Fibroblast of peridontal ligament (primary cell): ENCODE results near the gene BRAP.
"Not testable (repeated sequence)": the region's sequence is repeated elsewhere in the genome, so short reads cannot be mapped to it uniquely, and the experiment has no call there.

Experiments used
- DNase-seq: peaks from one replicate; pipeline ENCODE4 v3.0.0-alpha.2; 2010; ENCODE audit errors: extremely low read depth

BRAP gene

GRCh38 chr12:111685811-111686573 lies at the start of gene BRAP, which contains the start of gene ACAD10:
Gene BRAP (minus strand): TSS chr12:111685956. CDS start chr12:111685792, 164 bp downstream.
Gene ACAD10 (plus strand): TSS chr12:111686053. CDS start chr12:111692710, 6,657 bp downstream.
- peak; percentile 91 for DNase-seq

- DNase-seq: no peak
Observed at GRCh38 chr12:111733340-111733915, 47.7 kb upstream of the BRAP start.

GRCh38 chr12:111732786-111733185 lies 47.0 kb upstream of the BRAP start:
- DNase-seq: no peak

- no peak for DNase-seq
Observed at GRCh38 chr12:111730420-111730819, 44.7 kb upstream of the BRAP start.

GRCh38 chr12:111728795-111729194 lies 43.0 kb upstream of the BRAP start:
- DNase-seq: no peak

GRCh38 chr12:111723646-111724360 lies 38.0 kb upstream of the BRAP start:
- DNase-seq: not testable (repeated sequence)

GRCh38 chr12:111720457-111720856 lies 34.7 kb upstream of the BRAP start:
- no peak for DNase-seq

- DNase-seq: not testable (repeated sequence)
Observed at GRCh38 chr12:111719316-111719715, 33.6 kb upstream of the BRAP start.

GRCh38 chr12:111715279-111715678 lies 29.5 kb upstream of the BRAP start:
- no peak for DNase-seq

GRCh38 chr12:111706145-111706544 lies 20.4 kb upstream of the BRAP start:
- no peak for DNase-seq

GRCh38 chr12:111705672-111706071 lies 19.9 kb upstream of the BRAP start:
- no peak for DNase-seq

GRCh38 chr12:111699962-111700361 lies 14.2 kb upstream of the BRAP start:
- no peak for DNase-seq

- no peak for DNase-seq
Observed at GRCh38 chr12:111693818-111694217, 8.1 kb upstream of the BRAP start.

- DNase-seq: no peak
Observed at GRCh38 chr12:111692575-111693210, 6.9 kb upstream of the BRAP start.

GRCh38 chr12:111691262-111691661 lies 5.5 kb upstream of the BRAP start:
- no peak for DNase-seq

- no peak for DNase-seq
Observed at GRCh38 chr12:111687952-111688351, 2.2 kb upstream of the BRAP start.

- DNase-seq: no peak
Observed at GRCh38 chr12:111687255-111687654, 1.5 kb upstream of the BRAP start.

- peak; percentile 15 for DNase-seq
Observed at GRCh38 chr12:111686574-111687105, 884 bp upstream of the BRAP start.

GRCh38 chr12:111685322-111685810 lies 390 bp downstream of the BRAP start:
- DNase-seq: peak; percentile 8

- DNase-seq: not testable (repeated sequence)
Observed at GRCh38 chr12:111684485-111685198, 1.1 kb downstream of the BRAP start.

- no peak for DNase-seq
Observed at GRCh38 chr12:111677186-111677585, 8.6 kb downstream of the BRAP start.
